Common myeloid progenitor, CD34-positive (primary cell): ENCODE measurements around the gene TACC2.

ENCODE experiments used
- CTCF ChIA-PET: fragments of 350-600 bp; sonication (Branson Sonifier 250); formaldehyde crosslinking; loops from one replicate; lab custom pipeline; 2021; ENCODE audit warnings: antibody characterized with exemption; lab: Charles Lee
- POLR2A ChIA-PET: fragments of 350-600 bp; sonication (Branson Sonifier 250); formaldehyde crosslinking; loops from one replicate; lab custom pipeline; 2021; ENCODE audit warnings: antibody characterized with exemption; lab: Charles Lee
- DNase-seq, 3 donors: peaks; one replicate each; pipeline versions ENCODE4 v3.0.0 to v3.0.0-alpha.2; 2013
- H3K27ac ChIP-seq, 2 experiments: 1 replicate in 1 of 2; 2 replicates in 1 of 2; pipeline ENCODE4 v1.7.0; 2013; ENCODE audit warnings: inconsistent platforms in 2 of 2, low read length in 2 of 2, mild to moderate bottlenecking in 2 of 2, low read depth in 1 of 2, moderate library complexity in 1 of 2; ENCODE audit not compliant: severe bottlenecking in 2 of 2, insufficient read depth in 1 of 2, poor library complexity in 1 of 2
- H3K27me3 ChIP-seq, 5 experiments: replicated peaks in 2 of 5; 1 replicate in 3 of 5; 2 replicates in 2 of 5; pipeline versions ENCODE4 v1.6.1 to v1.7.0; 2013; ENCODE audit warnings: low read length in 4 of 5, mild to moderate bottlenecking in 2 of 5, moderate library complexity in 2 of 5, inconsistent platforms in 1 of 5; ENCODE audit not compliant: insufficient read depth in 5 of 5, control insufficient read depth in 4 of 5
- H3K36me3 ChIP-seq, 4 experiments: 1 replicate in 2 of 4; 2 replicates in 2 of 4; pipeline versions ENCODE4 v1.6.1 to v1.7.0; 2013; ENCODE audit warnings: low read length in 3 of 4, control low read depth in 1 of 4, mild to moderate bottlenecking in 1 of 4; ENCODE audit not compliant: control insufficient read depth in 4 of 4, insufficient read depth in 4 of 4
- H3K4me1 ChIP-seq, 4 experiments: 1 replicate in 3 of 4; 2 replicates in 1 of 4; pipeline versions ENCODE4 v1.6.1 to v1.7.1; 2013; ENCODE audit warnings: low read length in 3 of 4, mild to moderate bottlenecking in 3 of 4, control low read depth in 1 of 4, inconsistent platforms in 1 of 4, moderate library complexity in 1 of 4; ENCODE audit not compliant: control insufficient read depth in 4 of 4, insufficient read depth in 4 of 4; ENCODE audit errors: control extremely low read depth in 1 of 4
- H3K4me3 ChIP-seq, 7 experiments: 1 replicate in 4 of 7; 2 replicates in 3 of 7; pipeline versions ENCODE4 v1.5.1 to v1.7.0; 2013; ENCODE audit warnings: mild to moderate bottlenecking in 7 of 7, low read length in 6 of 7, moderate library complexity in 6 of 7, inconsistent platforms in 2 of 7, low read depth in 2 of 7, control low read depth in 1 of 7; ENCODE audit not compliant: insufficient read depth in 4 of 7, control insufficient read depth in 1 of 7; ENCODE audit errors: extremely low read depth in 1 of 7
- H3K9me3 ChIP-seq, 5 experiments: 1 replicate in 4 of 5; 2 replicates in 1 of 5; pipeline versions ENCODE4 v1.6.1 to v1.7.1; 2013; ENCODE audit warnings: low read length in 4 of 5, mild to moderate bottlenecking in 2 of 5, inconsistent platforms in 1 of 5, low read depth in 1 of 5, moderate library complexity in 1 of 5; ENCODE audit not compliant: control insufficient read depth in 4 of 5, insufficient read depth in 2 of 5; ENCODE audit errors: control extremely low read depth in 1 of 5
- WGBS: methylation state at CpG from one replicate; pipeline ENCODE4 v1.1.5; 2013; ENCODE audit not compliant: insufficient coverage; 5-methylcytosine and 5-hydroxymethylcytosine counted together

TACC2 gene

DNA sequence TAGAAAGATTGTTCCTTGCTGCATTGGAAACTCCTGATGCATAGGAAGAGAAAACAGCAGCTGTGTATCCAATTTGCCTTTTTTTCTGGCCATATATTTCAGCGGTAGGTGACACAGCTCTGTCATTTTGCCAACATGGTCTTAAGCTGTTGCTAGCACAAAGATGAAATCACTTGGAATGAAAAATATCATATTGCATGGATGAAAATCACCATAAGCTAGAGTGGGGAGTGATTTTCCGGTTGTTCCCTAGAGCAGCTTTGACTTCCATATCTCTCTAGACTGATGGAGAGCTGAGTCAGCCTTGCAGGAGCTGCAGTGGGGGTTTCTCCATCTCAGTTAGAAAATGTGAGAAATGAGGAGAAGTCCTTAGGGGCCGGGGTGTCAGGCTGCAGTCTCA lies 243.8 kb downstream of the TACC2 start:
- Histone ChIP-seq H3K9me3 (no peaks in the 10 kb centered on the region), H3K4me1 (no peaks in the 10 kb centered on the region), H3K4me3 (no peak overlapping the region), H3K36me3 (no peaks in the 10 kb centered on the region), H3K27me3 (peaks cover 0 to 9% (median 2%) of the 10 kb centered on the region in 5 experiments), H3K27ac (no peak overlapping the region)
- WGBS = 100% methylated on average over 2 of the region's 3 CpGs
- CTCF ChIA-PET = no interaction called here
- POLR2A ChIA-PET = no interaction called here
- DNase-seq = no peak

DNA sequence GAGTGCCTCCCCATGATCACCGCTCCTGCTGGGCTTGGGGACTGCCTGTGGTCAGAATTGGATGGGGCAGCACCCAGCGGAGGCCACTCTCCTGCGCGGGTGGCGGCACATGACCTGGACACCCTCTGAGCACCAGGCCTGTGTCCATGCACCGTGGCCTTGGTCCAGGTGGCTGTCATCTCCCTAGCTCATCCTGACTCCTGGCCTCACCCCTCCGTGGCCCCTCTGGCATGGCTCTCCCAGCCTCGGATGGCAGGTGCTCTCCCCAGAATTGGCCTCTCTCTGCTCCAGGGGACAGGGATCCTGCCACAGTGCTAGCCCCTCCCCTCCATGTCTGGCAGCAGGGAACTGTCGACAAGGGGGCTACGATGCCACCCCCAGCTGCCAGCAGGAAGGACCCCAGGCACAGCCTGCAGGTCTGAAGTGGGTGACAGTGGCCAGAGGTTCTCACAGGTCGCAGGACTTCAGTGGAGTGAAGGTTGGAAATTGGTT lies 244.9 kb downstream of the TACC2 start:
- ChIA-PET CTCF (no interaction called here), POLR2A (no interaction called here)
- H3K27ac ChIP-seq = no peak overlapping the region
- peaks cover 0 to 2% (median 0%) of the 10 kb centered on the region in 5 experiments for H3K27me3 ChIP-seq
- H3K9me3 ChIP-seq = no peaks in the 10 kb centered on the region
- 95% methylated on average over 7 of the region's 11 CpGs for WGBS
- no peak for DNase-seq
- no peaks in the 10 kb centered on the region for H3K36me3 ChIP-seq
- no peaks in the 10 kb centered on the region for H3K4me1 ChIP-seq
- no peak overlapping the region for H3K4me3 ChIP-seq

DNA sequence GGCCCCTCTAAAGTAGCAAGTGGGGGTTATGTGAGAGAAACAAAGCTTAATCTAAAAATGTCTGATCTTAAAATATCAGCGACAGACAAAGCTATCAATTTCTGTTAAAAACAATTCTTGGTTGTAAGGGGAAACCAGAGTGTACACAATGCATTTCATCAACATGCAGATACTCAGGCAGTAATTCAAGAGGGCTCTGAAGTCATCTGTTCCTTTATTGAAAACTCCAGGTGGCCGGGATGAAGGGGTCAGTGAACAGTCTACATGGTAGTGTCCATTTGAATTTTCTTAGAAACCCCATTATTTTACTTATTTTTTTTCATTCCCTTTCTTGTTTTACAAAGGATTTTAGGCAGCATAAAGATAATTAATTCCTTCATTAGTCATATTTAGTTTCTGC lies 245.5 kb downstream of the TACC2 start:
- H3K27ac ChIP-seq = no peak overlapping the region
- H3K36me3 ChIP-seq = no peaks in the 10 kb centered on the region
- H3K9me3 ChIP-seq = no peaks in the 10 kb centered on the region
- no peak for DNase-seq
- WGBS = 67% methylated on average over 1 of the region's 2 CpGs
- POLR2A ChIA-PET = no interaction called here
- H3K4me1 ChIP-seq = no peaks in the 10 kb centered on the region
- CTCF ChIA-PET = no interaction called here
- no peak overlapping the region for H3K4me3 ChIP-seq
- H3K27me3 ChIP-seq = no peaks in the 10 kb centered on the region

DNA sequence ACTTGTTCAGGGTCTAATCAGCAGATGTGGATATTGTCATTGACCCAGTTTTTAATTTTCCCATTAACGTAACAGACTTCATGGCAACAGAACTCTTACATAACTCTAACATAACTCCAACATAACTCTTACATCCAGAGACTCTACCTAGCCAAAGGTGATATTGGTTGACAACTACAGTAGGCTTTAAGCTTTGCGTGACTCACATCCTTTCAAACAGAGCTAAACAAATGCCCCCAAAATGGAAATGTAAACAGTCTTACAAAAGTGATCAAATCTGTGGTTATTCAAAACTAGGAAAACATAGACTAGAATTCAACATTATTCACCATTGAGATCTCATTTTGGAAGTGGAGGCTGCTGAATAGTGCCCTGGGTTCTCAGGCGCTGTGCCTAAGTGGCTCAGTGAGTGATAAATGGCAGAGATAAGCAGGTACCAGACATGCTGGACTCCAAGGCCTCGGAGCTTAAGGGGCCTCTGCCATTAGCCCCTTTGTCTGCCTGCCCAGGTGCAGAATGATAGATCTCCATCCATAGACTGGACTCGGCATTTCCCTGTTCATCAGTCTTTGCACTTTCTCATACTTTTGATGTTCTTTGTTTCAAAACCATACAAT lies 247.8 kb downstream of the TACC2 start:
- Histone ChIP-seq H3K27ac (no peak overlapping the region), H3K4me3 (no peak overlapping the region), H3K9me3 (no peaks in the 10 kb centered on the region), H3K4me1 (no peaks in the 10 kb centered on the region), H3K27me3 (no peaks in the 10 kb centered on the region), H3K36me3 (no peaks in the 10 kb centered on the region)
- ChIA-PET CTCF (no interaction called here), POLR2A (no interaction called here)
- WGBS = 100% methylated on average over 4 of the region's 5 CpGs
- DNase-seq = no peak

DNA sequence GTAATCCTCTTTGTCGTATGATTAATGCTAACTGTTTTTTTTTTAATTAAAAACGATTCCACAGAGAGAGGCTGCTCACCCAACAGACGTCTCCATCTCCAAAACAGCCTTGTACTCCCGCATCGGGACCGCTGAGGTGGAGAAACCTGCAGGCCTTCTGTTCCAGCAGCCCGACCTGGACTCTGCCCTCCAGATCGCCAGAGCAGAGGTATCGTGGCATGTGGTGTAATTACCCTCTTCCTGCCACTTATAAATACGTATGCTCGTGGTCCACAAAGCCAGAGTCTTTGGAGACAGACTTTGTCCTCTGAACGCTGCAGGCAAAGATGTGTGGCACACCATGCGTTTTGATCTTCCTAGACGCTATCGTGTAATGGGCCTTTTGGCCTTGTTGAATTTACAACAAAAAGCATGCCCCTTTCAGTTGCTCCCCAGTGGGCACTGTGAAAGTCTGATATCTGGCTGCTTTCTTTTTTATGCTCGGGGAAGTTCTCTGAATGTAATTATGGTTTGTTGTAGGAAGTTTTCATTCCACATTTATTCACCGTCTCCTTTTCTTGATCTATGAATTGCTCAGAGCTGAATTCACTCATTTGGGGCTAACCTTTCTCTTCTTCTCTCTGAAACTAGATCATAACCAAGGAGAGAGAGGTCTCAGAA lies 248.5 kb downstream of the TACC2 start:
- Histone ChIP-seq H3K4me3 (no peak overlapping the region), H3K9me3 (no peaks in the 10 kb centered on the region), H3K36me3 (no peaks in the 10 kb centered on the region), H3K4me1 (no peaks in the 10 kb centered on the region), H3K27me3 (no peaks in the 10 kb centered on the region), H3K27ac (no peak overlapping the region)
- CTCF ChIA-PET = no interaction called here
- DNase-seq = no peak
- 90% methylated on average over 12 of the region's 17 CpGs for WGBS
- POLR2A ChIA-PET = no interaction called here

DNA sequence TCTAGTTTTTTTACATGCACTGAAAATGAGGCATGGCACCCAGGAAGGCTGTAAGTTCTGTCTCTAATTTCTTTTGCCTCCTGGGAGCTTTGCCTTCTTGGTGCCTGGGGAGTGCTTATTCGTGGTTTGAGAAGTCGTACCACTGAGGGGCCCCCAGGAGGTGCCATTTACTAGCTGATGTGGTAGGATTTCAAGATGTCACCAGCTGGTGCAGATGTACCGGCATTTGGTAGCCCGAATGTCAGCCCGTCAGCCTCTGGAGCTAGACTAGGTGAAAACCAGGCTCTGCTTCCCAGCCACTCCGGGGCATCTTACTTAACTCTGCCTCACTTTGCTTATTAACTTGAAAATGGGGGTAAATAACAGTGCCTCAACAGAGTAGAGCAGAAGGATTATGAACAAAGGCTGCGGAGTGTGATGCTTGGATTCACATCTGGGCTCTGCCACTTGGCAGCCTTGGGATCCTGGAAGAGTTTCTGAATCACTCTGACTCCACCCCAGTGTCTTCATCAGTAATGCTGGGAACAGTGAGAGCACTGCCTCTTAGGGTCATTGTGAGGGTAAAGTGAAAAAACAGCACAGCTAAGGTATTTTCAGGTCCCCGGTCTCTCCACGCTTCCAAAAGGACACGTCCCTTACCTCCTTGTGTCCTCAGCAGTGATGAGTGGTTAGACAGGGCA lies 250.8 kb downstream of the TACC2 start:
- ChIA-PET POLR2A (no interaction called here), CTCF (no interaction called here)
- Histone ChIP-seq H3K36me3 (no peaks in the 10 kb centered on the region), H3K9me3 (no peaks in the 10 kb centered on the region), H3K4me3 (no peak overlapping the region), H3K4me1 (no peaks in the 10 kb centered on the region), H3K27me3 (peaks cover 0 to 4% (median 0%) of the 10 kb centered on the region in 5 experiments), H3K27ac (no peak overlapping the region)
- 92% methylated on average over 9 of the region's 10 CpGs for WGBS
- no peak for DNase-seq

DNA sequence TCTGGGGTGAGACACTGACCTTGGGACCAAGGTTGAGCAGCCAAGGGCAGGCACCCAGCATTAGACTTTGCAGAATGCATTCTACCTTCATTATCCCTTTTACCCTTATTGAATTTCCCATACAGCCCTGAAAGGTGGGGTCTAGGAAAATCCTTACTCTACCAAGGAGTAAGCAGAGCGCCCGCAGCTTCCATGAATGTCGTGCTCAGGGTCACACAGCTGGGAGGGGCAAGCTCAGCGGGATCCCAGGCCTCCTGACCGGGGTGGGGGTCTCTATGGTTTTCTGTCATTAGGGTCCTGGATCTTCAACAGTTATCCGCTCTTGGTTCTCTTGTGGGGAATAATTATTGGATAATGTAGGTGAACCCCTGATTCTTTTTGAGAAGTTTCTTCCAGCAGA lies 251.4 kb downstream of the TACC2 start:
- H3K27me3 ChIP-seq = peaks cover 0 to 4% (median 0%) of the 10 kb centered on the region in 5 experiments
- H3K4me3 ChIP-seq = no peak overlapping the region
- no peak for DNase-seq
- no peak overlapping the region for H3K27ac ChIP-seq
- no peaks in the 10 kb centered on the region for H3K9me3 ChIP-seq
- no peaks in the 10 kb centered on the region for H3K36me3 ChIP-seq
- ChIA-PET POLR2A (no interaction called here), CTCF (no interaction called here)
- WGBS = 100% methylated on average over 5 of the region's 6 CpGs
- no peaks in the 10 kb centered on the region for H3K4me1 ChIP-seq
